Fibroblast of skin of left biceps (primary cell): ENCODE measurements around the gene ADCY10.
"Not testable (repeated sequence)": the region's sequence is repeated elsewhere in the genome, so short reads cannot be mapped to it uniquely, and the experiment has no call there.

ENCODE experiments used
- DNase-seq, 2 experiments: peaks; one replicate each; pipeline ENCODE4 v3.0.0-alpha.2; 2013; ENCODE audit warnings: low read depth in 2 of 2

The ADCY10 gene

GRCh38 chr1:167808690-167809089 lies 105.2 kb downstream of the ADCY10 start:
- no peak for DNase-seq

GRCh38 chr1:167808104-167808503 lies 105.8 kb downstream of the ADCY10 start:
- no peak for DNase-seq

GRCh38 chr1:167806676-167807075 lies 107.3 kb downstream of the ADCY10 start:
- not testable (repeated sequence) for DNase-seq

- not testable (repeated sequence) for DNase-seq
Measured at GRCh38 chr1:167806235-167806634, 107.7 kb downstream of the ADCY10 start.

GRCh38 chr1:167805041-167805556 lies 108.8 kb downstream of the ADCY10 start:
- no peak for DNase-seq

- DNase-seq, result peak; percentile 82 to 84
Measured at GRCh38 chr1:167803358-167804207, 110.4 kb downstream of the ADCY10 start.

GRCh38 chr1:167802235-167802634 lies 111.7 kb downstream of the ADCY10 start:
- no peak for DNase-seq

GRCh38 chr1:167800251-167800650 lies 113.7 kb downstream of the ADCY10 start:
- DNase-seq, result no peak

GRCh38 chr1:167799747-167800146 lies 114.2 kb downstream of the ADCY10 start:
- no peak for DNase-seq

GRCh38 chr1:167798952-167799351 lies 115.0 kb downstream of the ADCY10 start:
- DNase-seq, result no peak

GRCh38 chr1:167797015-167797414 lies 116.9 kb downstream of the ADCY10 start:
- DNase-seq, result peak; percentile 96

- DNase-seq, result no peak
Measured at GRCh38 chr1:167795810-167796740, 117.9 kb downstream of the ADCY10 start.

GRCh38 chr1:167794043-167794442 lies 119.9 kb downstream of the ADCY10 start:
- no peak for DNase-seq

- DNase-seq, result no peak
Measured at GRCh38 chr1:167792188-167792565, 121.8 kb downstream of the ADCY10 start.

GRCh38 chr1:167791281-167792187 lies 122.4 kb downstream of the ADCY10 start:
- DNase-seq, result peak; percentile 99

- no peak for DNase-seq
Measured at GRCh38 chr1:167790117-167790516, 123.8 kb downstream of the ADCY10 start.

GRCh38 chr1:167789501-167789900 lies 124.4 kb downstream of the ADCY10 start:
- no peak for DNase-seq

- DNase-seq, result no peak
Measured at GRCh38 chr1:167786502-167786901, 127.4 kb downstream of the ADCY10 start.

GRCh38 chr1:167784876-167785550 lies 128.9 kb downstream of the ADCY10 start:
- no peak for DNase-seq

- no peak for DNase-seq
Measured at GRCh38 chr1:167782946-167783345, 131.0 kb downstream of the ADCY10 start.

GRCh38 chr1:167781558-167781957 lies 132.4 kb downstream of the ADCY10 start:
- DNase-seq, result no peak
